ENCODE results near the gene LYZ. TPM values are rescaled to one million over a fixed set of nuclear protein-coding genes. Genes with fewer than 3 reads are reported as not detected.

Gene LYZ
- total RNA-seq, 2 donors from 2014 or later: 10.8 to 35.4 TPM

DNA sequence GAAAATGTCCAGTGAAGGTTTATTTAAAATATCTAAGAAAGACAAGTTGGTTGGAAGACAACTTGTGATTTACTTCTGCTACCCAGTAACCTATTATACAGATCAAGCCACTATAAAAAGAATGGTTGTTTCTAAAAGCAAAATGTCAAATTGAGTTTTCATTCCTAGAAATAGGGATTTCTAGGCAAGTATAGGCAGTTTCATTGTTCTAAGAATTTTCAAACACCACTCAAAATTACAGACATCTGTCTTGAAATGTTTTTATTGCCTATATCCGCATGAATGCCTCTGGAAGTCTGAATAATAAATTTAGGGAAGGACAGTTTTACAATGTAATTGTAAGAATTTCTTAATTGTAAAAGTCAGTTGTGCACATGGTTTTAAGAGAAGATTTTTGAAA, 20.0 kb downstream of the LYZ start:
- H3K36me3 ChIP-seq: peaks cover 19% of the 10 kb centered on the region
- DNase-seq (ENCODE audit: low spot score): no peak
- TF ChIP-seq, protein P1, sequence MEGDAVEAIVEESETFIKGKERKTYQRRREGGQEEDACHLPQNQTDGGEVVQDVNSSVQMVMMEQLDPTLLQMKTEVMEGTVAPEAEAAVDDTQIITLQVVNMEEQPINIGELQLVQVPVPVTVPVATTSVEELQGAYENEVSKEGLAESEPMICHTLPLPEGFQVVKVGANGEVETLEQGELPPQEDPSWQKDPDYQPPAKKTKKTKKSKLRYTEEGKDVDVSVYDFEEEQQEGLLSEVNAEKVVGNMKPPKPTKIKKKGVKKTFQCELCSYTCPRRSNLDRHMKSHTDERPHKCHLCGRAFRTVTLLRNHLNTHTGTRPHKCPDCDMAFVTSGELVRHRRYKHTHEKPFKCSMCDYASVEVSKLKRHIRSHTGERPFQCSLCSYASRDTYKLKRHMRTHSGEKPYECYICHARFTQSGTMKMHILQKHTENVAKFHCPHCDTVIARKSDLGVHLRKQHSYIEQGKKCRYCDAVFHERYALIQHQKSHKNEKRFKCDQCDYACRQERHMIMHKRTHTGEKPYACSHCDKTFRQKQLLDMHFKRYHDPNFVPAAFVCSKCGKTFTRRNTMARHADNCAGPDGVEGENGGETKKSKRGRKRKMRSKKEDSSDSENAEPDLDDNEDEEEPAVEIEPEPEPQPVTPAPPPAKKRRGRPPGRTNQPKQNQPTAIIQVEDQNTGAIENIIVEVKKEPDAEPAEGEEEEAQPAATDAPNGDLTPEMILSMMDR (IDR thresholded peaks at IDR 0.05): no peak

DNA sequence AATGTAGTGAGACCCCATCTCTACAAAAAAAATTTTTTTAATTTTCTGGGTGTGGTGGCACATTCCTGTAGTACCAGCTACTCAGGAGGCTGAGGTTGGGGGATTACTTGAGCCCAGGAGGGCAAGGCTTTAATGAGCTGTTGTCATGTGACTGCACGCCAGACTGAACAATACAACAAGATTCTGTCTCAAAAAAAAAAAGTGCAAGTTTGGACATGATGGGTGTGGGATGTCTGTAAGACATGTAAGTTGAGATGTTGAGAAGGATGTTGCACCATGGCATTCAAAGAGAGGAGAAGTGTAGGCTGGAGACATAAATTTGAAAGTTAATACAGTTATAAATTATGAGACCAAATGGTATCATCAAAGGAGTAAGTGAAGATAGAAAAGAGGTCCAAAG, 34.9 kb downstream of the LYZ start:
- H3K27me3 ChIP-seq: no peaks in the 10 kb centered on the region
- no peaks in the 10 kb centered on the region for H3K9me3 ChIP-seq
- H3K27ac ChIP-seq: no peak overlapping the region
- TF ChIP-seq, protein P1 (IDR thresholded peaks at IDR 0.05): no peak
- H3K36me3 ChIP-seq: peaks cover 6% of the 10 kb centered on the region
- H3K4me1 ChIP-seq: no peaks in the 10 kb centered on the region
- no peak for DNase-seq (ENCODE audit: low spot score)
- no peak overlapping the region for H3K4me3 ChIP-seq

More for the DNA sequence above, 20.0 kb downstream of the LYZ start:
- Histone ChIP-seq H3K27me3 (no peaks in the 10 kb centered on the region), H3K4me1 (no peaks in the 10 kb centered on the region), H3K4me3 (no peak overlapping the region), H3K9me3 (no peaks in the 10 kb centered on the region), H3K27ac (no peak overlapping the region)

DNA sequence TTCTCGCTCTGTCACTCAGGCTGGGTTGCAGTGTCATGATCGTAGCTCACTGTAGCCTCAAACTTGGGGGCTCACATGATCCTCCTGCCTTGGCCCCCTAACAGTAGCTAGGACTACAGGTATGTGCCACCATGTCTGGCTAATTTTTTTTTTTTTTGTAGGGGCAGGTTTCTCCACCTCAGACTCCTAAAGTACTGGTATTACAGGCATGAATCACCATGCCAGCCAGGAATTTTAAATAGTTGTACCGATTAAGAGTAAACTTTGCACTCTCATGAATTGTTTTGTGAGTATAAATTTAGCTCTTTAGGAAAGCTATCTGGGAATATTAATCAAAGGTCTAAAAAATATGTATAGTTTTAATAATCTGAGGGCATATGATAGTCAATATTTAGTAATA, 36.9 kb downstream of the LYZ start:
- Histone ChIP-seq H3K4me1 (no peaks in the 10 kb centered on the region), H3K4me3 (no peak overlapping the region), H3K9me3 (no peaks in the 10 kb centered on the region), H3K27me3 (no peaks in the 10 kb centered on the region), H3K36me3 (peaks cover 2% of the 10 kb centered on the region), H3K27ac (no peak overlapping the region)
- TF ChIP-seq, protein P1 (IDR thresholded peaks at IDR 0.05): no peak
- DNase-seq (ENCODE audit: low spot score): no peak

DNA sequence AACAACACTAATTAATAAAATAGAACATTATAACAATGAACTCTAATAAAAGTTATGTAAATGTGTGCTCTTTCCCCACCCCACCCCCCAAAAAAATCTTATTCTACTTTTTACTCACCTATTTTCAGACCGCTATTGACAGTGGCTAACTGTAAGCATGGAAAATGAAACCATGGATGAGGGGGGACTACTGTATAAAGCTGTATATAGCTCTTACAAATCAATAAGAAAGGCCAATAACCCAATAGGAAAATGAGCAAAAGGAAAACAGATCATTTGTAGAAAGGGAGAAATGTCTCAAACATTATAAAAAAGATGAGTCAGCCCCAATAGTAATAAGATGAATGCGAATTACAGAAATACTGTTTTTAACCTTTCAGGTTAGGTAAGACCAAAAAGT, 38.7 kb downstream of the LYZ start:
- H3K36me3 ChIP-seq: no peaks in the 10 kb centered on the region
- no peak overlapping the region for H3K27ac ChIP-seq
- H3K9me3 ChIP-seq: no peaks in the 10 kb centered on the region
- no peaks in the 10 kb centered on the region for H3K4me1 ChIP-seq
- TF ChIP-seq, protein P1 (IDR thresholded peaks at IDR 0.05): no peak
- no peak overlapping the region for H3K4me3 ChIP-seq
- no peaks in the 10 kb centered on the region for H3K27me3 ChIP-seq
- no peak for DNase-seq (ENCODE audit: low spot score)

DNA sequence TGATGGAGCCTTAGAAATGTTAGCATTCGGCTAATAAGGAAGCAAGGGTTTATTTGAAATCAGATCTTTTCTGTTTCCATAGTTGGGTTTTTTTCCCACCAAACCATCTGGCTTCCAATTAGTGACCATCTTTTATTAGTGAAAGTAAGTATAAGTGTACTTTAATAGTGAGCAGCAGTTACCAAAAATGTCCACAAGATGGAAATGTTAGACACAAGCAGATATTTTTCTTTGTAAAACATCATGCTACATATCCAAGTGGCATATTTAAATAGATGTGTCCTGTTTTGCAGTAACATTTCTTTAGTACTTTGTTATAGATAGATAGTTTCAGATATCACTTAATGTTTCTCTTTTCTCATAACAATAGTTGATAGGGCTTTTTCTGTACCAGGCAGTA, 40.2 kb downstream of the LYZ start:
- Histone ChIP-seq H3K36me3 (no peaks in the 10 kb centered on the region), H3K4me1 (no peaks in the 10 kb centered on the region), H3K4me3 (no peak overlapping the region), H3K27ac (no peak overlapping the region), H3K27me3 (no peaks in the 10 kb centered on the region), H3K9me3 (no peaks in the 10 kb centered on the region)
- TF ChIP-seq, protein P1 (IDR thresholded peaks at IDR 0.05): peak in 1 of 2 donors; percentile 74
- no peak for DNase-seq (ENCODE audit: low spot score)

DNA sequence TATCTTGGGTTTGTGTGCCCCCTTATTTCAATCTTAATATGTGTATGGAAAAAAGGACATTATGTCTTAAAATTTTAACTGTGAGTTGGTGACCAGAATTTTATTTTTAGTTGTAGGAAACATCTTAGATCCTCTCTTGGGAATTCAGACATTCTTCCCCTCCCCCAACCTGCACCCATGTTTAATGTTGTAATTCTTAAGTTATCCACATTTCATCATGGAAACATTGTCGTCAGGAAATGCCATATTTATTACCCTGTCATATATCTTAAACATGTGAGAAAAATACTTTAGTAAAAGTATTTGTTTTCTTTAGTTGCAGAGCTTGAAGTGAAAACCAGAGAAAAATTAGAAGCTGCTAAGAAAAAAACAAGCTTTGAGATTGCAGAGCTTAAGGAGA, 41.6 kb downstream of the LYZ start:
- TF ChIP-seq, protein P1 (IDR thresholded peaks at IDR 0.05): no peak
- H3K27me3 ChIP-seq: no peaks in the 10 kb centered on the region
- no peaks in the 10 kb centered on the region for H3K36me3 ChIP-seq
- H3K9me3 ChIP-seq: no peaks in the 10 kb centered on the region
- no peak overlapping the region for H3K4me3 ChIP-seq
- no peaks in the 10 kb centered on the region for H3K4me1 ChIP-seq
- DNase-seq (ENCODE audit: low spot score): no peak
- no peak overlapping the region for H3K27ac ChIP-seq
